ENCODE measurements around the gene ZIC2. TPM values are rescaled to one million over a fixed set of nuclear protein-coding genes. Genes with fewer than 3 reads are reported as not detected.

The ZIC2 gene
- polyA plus RNA-seq, 1 donor = 0.37 TPM

DNA sequence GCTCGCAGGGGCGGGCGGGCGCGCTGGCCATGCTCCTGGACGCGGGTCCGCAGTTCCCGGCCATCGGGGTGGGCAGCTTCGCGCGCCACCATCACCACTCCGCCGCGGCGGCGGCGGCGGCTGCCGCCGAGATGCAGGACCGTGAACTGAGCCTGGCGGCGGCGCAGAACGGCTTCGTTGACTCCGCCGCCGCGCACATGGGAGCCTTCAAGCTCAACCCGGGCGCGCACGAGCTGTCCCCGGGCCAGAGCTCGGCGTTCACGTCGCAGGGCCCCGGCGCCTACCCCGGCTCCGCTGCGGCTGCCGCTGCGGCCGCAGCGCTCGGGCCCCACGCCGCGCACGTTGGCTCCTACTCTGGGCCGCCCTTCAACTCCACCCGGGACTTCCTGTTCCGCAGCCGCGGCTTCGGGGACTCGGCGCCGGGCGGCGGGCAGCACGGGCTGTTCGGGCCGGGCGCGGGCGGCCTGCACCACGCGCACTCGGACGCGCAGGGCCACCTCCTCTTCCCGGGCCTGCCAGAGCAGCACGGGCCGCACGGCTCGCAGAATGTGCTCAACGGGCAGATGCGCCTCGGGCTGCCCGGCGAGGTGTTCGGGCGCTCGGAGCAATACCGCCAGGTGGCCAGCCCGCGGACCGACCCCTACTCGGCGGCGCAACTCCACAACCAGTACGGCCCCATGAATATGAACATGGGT, 599 bp downstream of the ZIC2 start:
- peak in 1 of 2 donors; percentile 37 for DNase-seq
- WGBS (ENCODE audit: insufficient coverage, low lambda C conversion rate) = no CpG with 5 or more reads among the region's 98 CpGs

DNA sequence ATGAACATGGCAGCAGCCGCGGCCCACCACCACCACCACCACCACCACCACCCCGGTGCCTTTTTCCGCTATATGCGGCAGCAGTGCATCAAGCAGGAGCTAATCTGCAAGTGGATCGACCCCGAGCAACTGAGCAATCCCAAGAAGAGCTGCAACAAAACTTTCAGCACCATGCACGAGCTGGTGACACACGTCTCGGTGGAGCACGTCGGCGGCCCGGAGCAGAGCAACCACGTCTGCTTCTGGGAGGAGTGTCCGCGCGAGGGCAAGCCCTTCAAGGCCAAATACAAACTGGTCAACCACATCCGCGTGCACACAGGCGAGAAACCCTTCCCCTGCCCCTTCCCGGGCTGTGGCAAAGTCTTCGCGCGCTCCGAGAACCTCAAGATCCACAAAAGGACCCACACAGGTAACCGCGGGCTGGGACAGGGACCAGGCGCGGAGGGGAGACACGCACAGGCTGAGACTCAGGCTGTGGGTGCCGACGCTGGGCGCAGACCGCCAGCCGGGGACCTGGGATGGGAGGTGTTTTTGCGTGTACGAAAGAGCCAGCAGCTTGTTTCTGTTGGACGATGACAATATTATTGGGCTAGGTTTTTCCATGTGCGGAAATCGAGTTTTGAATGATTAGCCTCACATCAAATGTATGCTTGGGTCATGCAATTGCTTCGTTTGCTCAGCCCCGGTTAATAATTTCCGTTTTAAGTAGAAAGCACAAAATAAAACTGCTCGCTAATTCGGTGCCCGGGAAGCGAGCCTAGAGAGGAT, 1.3 kb downstream of the ZIC2 start:
- DNase-seq = no peak
- Histone ChIP-seq H3K36me3 (ENCODE audit: control insufficient read depth, insufficient read depth, low read length) (no peaks in the 10 kb centered on the region), H3K4me1 (ENCODE audit: control insufficient read depth, insufficient read depth, low read length) (peaks cover 5% of the 10 kb centered on the region), H3K27me3 (ENCODE audit: control insufficient read depth, insufficient read depth, low read length) (peaks cover 86% of the 10 kb centered on the region), H3K9me3 (ENCODE audit: control insufficient read depth, low read depth, low read length) (peaks cover 15% of the 10 kb centered on the region), H3K4me3 (ENCODE audit: low read length) (no peak overlapping the region), H3K27ac (ENCODE audit: low read length) (no peak overlapping the region)
- WGBS (ENCODE audit: insufficient coverage, low lambda C conversion rate) = 0% methylated on average over 2 of the region's 48 CpGs

More for the DNA sequence above, 599 bp downstream of the ZIC2 start:
- Histone ChIP-seq H3K9me3 (ENCODE audit: control insufficient read depth, low read depth, low read length) (peaks cover 11% of the 10 kb centered on the region), H3K4me3 (ENCODE audit: low read length) (no peak overlapping the region), H3K27ac (ENCODE audit: low read length) (no peak overlapping the region), H3K4me1 (ENCODE audit: control insufficient read depth, insufficient read depth, low read length) (peaks cover 5% of the 10 kb centered on the region), H3K36me3 (ENCODE audit: control insufficient read depth, insufficient read depth, low read length) (no peaks in the 10 kb centered on the region), H3K27me3 (ENCODE audit: control insufficient read depth, insufficient read depth, low read length) (peaks cover 86% of the 10 kb centered on the region)

DNA sequence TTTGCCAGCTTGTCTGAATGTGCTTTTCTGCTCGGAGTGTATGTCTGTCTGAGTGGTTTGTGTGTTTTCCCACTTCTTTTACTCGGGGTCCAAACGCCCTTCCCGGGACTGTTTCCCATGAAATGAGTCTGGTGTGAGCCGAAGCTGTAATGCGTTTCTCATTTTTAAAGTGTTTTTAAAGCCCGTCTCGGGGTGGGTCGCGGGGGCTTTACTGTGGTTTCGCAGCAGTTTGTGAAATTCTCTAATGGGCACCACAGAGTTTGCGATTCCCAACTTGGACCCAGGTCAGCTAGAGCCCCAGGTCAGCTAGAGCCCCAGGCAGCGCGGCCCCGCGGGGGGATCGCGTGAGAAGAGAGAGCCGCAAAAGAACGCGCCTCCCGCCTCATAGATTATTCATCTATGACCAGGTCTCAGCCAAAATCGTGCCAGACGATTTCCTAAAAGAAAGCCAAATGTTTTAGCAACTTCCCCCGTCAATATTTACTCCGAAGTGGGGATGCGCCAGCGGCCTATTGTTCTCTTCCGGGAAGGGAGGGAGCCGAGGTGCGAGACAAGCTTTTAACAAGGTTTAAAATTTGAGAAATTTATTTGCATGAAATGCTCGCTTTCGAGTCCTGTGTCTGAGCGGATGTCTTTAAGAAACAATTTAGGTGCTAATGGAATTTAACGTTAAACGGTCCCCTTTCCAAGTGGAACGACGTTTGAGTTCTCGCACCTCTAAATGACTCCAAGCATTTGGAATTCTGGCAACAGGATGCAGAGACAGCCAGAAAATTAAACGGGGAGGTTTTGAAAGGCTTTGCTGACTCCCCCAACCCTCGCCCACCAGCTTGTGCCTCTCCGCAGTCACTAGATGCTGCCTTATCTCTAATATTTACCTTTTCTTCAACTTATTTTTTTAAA, 2.2 kb downstream of the ZIC2 start:
- H3K9me3 ChIP-seq (ENCODE audit: control insufficient read depth, low read depth, low read length) = peaks cover 17% of the 10 kb centered on the region
- no peaks in the 10 kb centered on the region for H3K36me3 ChIP-seq (ENCODE audit: control insufficient read depth, insufficient read depth, low read length)
- no peak overlapping the region for H3K27ac ChIP-seq (ENCODE audit: low read length)
- 0% methylated on average over 4 of the region's 42 CpGs for WGBS (ENCODE audit: insufficient coverage, low lambda C conversion rate)
- no peak for DNase-seq
- H3K4me1 ChIP-seq (ENCODE audit: control insufficient read depth, insufficient read depth, low read length) = peaks cover 5% of the 10 kb centered on the region
- no peak overlapping the region for H3K4me3 ChIP-seq (ENCODE audit: low read length)
- H3K27me3 ChIP-seq (ENCODE audit: control insufficient read depth, insufficient read depth, low read length) = peaks cover 86% of the 10 kb centered on the region

DNA sequence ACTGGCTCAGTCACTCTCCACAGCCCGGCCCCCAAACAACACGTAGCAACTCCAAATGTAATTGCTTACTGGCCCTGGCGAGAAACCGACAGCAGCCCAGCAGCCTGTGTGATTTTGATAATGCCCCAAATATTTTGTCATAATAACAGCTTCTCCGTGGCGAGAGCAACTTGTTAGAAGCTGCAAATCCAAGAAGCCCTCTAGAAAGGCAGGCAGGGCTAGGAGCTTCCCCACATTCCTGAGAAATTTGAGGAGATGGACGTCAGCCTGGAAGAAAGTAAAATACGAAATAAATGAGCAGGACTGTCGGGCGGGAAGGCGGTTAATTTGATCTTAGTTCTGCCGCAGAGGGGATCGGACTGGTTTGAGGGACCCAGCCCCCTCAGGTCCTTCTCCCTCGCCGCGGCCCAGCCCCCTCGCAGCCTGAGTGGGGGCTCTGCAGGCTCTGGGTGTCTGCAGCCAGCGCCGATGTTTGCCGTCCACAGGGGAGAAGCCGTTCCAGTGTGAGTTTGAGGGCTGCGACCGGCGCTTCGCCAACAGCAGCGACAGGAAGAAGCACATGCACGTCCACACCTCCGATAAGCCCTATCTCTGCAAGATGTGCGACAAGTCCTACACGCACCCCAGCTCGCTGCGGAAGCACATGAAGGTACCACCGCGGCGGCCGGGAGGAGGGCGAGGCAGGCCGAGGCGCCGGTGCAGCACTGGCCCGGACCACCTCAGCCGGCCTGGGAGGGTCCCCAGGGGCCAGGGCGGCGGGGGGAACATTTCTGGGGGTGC, 3.1 kb downstream of the ZIC2 start:
- Histone ChIP-seq H3K27me3 (ENCODE audit: control insufficient read depth, insufficient read depth, low read length) (peaks cover 86% of the 10 kb centered on the region), H3K4me3 (ENCODE audit: low read length) (no peak overlapping the region), H3K36me3 (ENCODE audit: control insufficient read depth, insufficient read depth, low read length) (no peaks in the 10 kb centered on the region), H3K27ac (ENCODE audit: low read length) (no peak overlapping the region), H3K4me1 (ENCODE audit: control insufficient read depth, insufficient read depth, low read length) (peaks cover 3% of the 10 kb centered on the region), H3K9me3 (ENCODE audit: control insufficient read depth, low read depth, low read length) (peaks cover 26% of the 10 kb centered on the region)
- WGBS (ENCODE audit: insufficient coverage, low lambda C conversion rate) = no CpG with 5 or more reads among the region's 44 CpGs
- peak in 1 of 2 donors; percentile 17 for DNase-seq

DNA sequence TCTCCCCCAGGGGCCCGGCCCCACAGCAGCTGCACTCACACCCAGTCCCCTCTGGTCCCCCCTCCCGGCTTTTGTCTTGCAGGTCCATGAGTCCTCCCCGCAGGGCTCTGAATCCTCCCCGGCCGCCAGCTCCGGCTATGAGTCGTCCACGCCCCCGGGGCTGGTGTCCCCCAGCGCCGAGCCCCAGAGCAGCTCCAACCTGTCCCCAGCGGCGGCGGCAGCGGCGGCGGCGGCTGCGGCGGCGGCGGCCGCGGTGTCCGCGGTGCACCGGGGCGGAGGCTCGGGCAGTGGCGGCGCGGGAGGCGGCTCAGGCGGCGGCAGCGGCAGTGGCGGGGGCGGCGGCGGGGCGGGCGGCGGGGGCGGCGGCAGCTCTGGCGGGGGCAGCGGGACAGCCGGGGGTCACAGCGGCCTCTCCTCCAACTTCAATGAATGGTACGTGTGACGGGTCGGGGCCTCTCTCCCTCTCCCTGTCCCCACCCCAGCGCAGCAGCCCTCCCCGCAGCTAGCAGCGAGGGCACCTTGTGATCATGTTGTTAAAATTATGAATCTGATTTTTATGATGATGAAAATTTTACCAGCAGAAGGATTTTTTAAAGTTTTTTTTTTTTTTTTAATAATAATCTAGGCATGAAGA, 3.8 kb downstream of the ZIC2 start:
- DNase-seq = peak in 1 of 2 donors; percentile 18
- Histone ChIP-seq H3K36me3 (ENCODE audit: control insufficient read depth, insufficient read depth, low read length) (no peaks in the 10 kb centered on the region), H3K4me1 (ENCODE audit: control insufficient read depth, insufficient read depth, low read length) (no peaks in the 10 kb centered on the region), H3K27ac (ENCODE audit: low read length) (no peak overlapping the region), H3K9me3 (ENCODE audit: control insufficient read depth, low read depth, low read length) (peaks cover 21% of the 10 kb centered on the region), H3K27me3 (ENCODE audit: control insufficient read depth, insufficient read depth, low read length) (peaks cover 87% of the 10 kb centered on the region), H3K4me3 (ENCODE audit: low read length) (no peak overlapping the region)
- no CpG with 5 or more reads among the region's 55 CpGs for WGBS (ENCODE audit: insufficient coverage, low lambda C conversion rate)

DNA sequence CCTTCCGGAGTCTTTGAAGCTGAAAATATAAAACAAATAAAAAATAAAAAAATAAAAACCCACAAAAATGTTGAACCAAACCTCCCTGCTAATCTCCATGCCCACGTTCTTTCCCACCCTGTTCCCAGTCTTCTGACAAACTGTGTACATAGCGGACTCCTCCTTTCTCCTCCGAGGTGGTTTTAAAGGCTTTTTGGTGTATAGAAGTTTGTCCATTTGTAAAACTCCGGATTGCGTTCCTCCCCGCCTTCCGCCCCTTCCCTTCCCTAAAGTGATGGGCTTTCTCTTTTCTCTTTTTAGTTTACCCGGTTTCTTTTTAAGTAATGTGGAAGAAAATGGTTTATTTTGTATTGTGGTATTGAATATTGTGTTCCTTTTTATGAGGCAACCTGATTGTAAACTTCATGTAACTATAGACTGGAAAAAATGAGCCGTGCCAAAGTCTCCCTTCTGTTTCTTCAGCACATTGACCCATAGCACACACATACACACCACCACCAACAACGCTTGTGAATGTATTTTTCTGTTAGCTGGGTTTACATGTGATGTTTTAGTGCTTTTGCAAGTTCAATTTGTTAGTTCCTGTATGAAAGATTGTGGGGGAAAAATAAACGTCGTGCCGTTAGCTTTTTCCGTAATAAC, 4.4 kb downstream of the ZIC2 start:
- WGBS (ENCODE audit: insufficient coverage, low lambda C conversion rate) = 27% methylated on average over 5 of the region's 15 CpGs
- DNase-seq = peak in 1 of 2 donors; percentile 14
- H3K4me1 ChIP-seq (ENCODE audit: control insufficient read depth, insufficient read depth, low read length) = no peaks in the 10 kb centered on the region

DNA sequence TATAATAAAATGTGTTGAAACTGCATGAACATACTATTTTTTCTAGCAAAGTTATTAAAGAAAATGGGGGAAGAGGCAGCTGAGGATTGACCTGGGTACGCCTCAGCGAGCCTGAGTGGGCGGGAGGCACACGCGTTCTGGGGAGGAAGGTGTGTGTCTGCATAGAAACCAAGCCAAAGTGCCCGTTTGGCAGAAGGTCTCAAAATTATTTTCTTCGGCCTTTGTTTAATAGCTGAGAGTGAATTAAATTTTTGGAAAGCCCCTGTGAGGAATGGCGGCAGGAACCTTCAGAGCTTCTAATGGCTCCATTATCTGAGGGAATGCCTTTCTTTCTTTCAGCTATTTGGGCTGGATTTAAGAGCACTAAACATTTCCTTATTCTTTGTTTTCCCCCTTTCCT, 5.2 kb downstream of the ZIC2 start:
- 15% methylated on average over 4 of the region's 8 CpGs for WGBS (ENCODE audit: insufficient coverage, low lambda C conversion rate)
- DNase-seq = no peak
- H3K36me3 ChIP-seq (ENCODE audit: control insufficient read depth, insufficient read depth, low read length) = no peaks in the 10 kb centered on the region
- peaks cover 30% of the 10 kb centered on the region for H3K9me3 ChIP-seq (ENCODE audit: control insufficient read depth, low read depth, low read length)
- H3K4me3 ChIP-seq (ENCODE audit: low read length) = no peak overlapping the region
- no peaks in the 10 kb centered on the region for H3K4me1 ChIP-seq (ENCODE audit: control insufficient read depth, insufficient read depth, low read length)
- H3K27me3 ChIP-seq (ENCODE audit: control insufficient read depth, insufficient read depth, low read length) = peaks cover 93% of the 10 kb centered on the region
- no peak overlapping the region for H3K27ac ChIP-seq (ENCODE audit: low read length)

More for the DNA sequence above, 4.4 kb downstream of the ZIC2 start:
- no peak overlapping the region for H3K27ac ChIP-seq (ENCODE audit: low read length)
- peaks cover 24% of the 10 kb centered on the region for H3K9me3 ChIP-seq (ENCODE audit: control insufficient read depth, low read depth, low read length)
- H3K4me3 ChIP-seq (ENCODE audit: low read length) = no peak overlapping the region
- H3K36me3 ChIP-seq (ENCODE audit: control insufficient read depth, insufficient read depth, low read length) = no peaks in the 10 kb centered on the region
- peaks cover 89% of the 10 kb centered on the region for H3K27me3 ChIP-seq (ENCODE audit: control insufficient read depth, insufficient read depth, low read length)

DNA sequence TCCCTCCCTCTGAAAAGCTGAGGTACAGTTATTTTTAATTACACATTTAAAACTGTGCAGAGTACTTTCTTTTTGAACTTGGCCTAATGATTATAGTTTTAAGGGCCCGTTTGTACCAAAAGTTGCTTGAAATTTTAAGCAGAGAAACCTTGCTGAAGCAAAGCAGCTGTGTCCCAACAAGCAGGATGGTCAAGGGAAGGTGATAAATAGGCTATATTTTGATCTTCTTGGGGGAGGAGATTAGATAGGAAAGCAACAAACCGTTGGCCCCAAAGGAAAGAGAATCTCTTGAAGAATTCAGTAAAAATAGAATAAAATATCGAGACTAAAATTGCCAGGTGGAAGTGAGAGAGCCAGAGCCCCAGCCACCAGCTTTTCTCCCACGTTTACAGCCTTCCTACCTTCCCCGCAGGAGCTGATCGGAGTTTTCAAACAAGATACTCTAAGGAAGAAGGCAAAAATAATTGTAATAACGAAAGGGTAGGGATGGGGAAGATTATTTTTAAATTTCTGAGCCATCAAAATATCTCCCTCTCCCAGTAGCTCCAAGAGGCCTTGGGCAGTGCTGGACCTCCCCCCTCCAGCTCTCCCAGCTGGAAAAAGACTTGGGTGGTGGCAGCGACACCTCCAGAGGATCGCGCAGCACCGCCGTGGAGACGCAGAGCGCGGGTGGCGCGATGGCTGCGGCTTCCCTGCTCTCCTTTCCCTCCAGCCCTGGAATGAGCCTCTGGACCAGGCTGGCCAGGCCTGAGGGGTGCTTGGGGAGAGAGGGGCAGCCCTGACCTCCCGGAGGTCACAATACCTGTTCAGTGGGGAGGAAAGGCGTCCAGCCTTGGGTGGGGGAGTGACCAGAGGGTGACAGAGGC, 5.8 kb downstream of the ZIC2 start:
- no peaks in the 10 kb centered on the region for H3K36me3 ChIP-seq (ENCODE audit: control insufficient read depth, insufficient read depth, low read length)
- 13% methylated on average over 3 of the region's 20 CpGs for WGBS (ENCODE audit: insufficient coverage, low lambda C conversion rate)
- no peak overlapping the region for H3K27ac ChIP-seq (ENCODE audit: low read length)
- H3K27me3 ChIP-seq (ENCODE audit: control insufficient read depth, insufficient read depth, low read length) = peaks cover 98% of the 10 kb centered on the region
- no peak overlapping the region for H3K4me3 ChIP-seq (ENCODE audit: low read length)
- H3K9me3 ChIP-seq (ENCODE audit: control insufficient read depth, low read depth, low read length) = peaks cover 31% of the 10 kb centered on the region
- peak in 1 of 2 donors; percentile 5 for DNase-seq
- H3K4me1 ChIP-seq (ENCODE audit: control insufficient read depth, insufficient read depth, low read length) = no peaks in the 10 kb centered on the region
